ENCODE measurements around the gene OSCP1.
A peak's percentile ranks its signal among the peaks of the same experiment; 100 is the strongest.
"Not testable (repeated sequence)": the region's sequence is repeated elsewhere in the genome, so short reads cannot be mapped to it uniquely, and the experiment has no call there.

Gene OSCP1

GRCh38 chr1:36450270-36450918, at the start of gene OSCP1:
Gene OSCP1 (minus strand): TSS chr1:36450451. CDS start chr1:36450369, 82 bp downstream.
- DNase-seq, result peak; percentile 93 to 97

- no peak for DNase-seq
These were observed 47.0 kb upstream of the OSCP1 start for GRCh38 chr1:36497207-36497606.

GRCh38 chr1:36494971-36495370, 44.7 kb upstream of the OSCP1 start:
- no peak for DNase-seq

GRCh38 chr1:36493524-36493923, 43.3 kb upstream of the OSCP1 start:
- no peak for DNase-seq

GRCh38 chr1:36492491-36492890, 42.2 kb upstream of the OSCP1 start:
- DNase-seq, result no peak

- DNase-seq, result not testable (repeated sequence)
These were observed 39.2 kb upstream of the OSCP1 start for GRCh38 chr1:36489258-36490051.

- no peak for DNase-seq
These were observed 37.7 kb upstream of the OSCP1 start for GRCh38 chr1:36487906-36488305.

- DNase-seq, result not testable (repeated sequence)
These were observed 37.1 kb upstream of the OSCP1 start for GRCh38 chr1:36487336-36487725.

- no peak for DNase-seq
These were observed 36.4 kb upstream of the OSCP1 start for GRCh38 chr1:36486439-36487335.

- DNase-seq, result no peak
These were observed 35.8 kb upstream of the OSCP1 start for GRCh38 chr1:36486093-36486438.

- DNase-seq, result no peak
These were observed 33.8 kb upstream of the OSCP1 start for GRCh38 chr1:36484099-36484498.

- DNase-seq, result no peak
These were observed 32.6 kb upstream of the OSCP1 start, which contains the start of gene CSF3R for GRCh38 chr1:36482724-36483388. Gene CSF3R (minus strand): TSS chr1:36482913. CDS start chr1:36479496, 3,417 bp downstream.

GRCh38 chr1:36481771-36482723, 31.8 kb upstream of the OSCP1 start:
- no peak for DNase-seq

GRCh38 chr1:36481091-36481490, 30.8 kb upstream of the OSCP1 start:
- no peak for DNase-seq

- no peak for DNase-seq
These were observed 29.9 kb upstream of the OSCP1 start for GRCh38 chr1:36480161-36480560.

- DNase-seq, result no peak
These were observed 29.3 kb upstream of the OSCP1 start for GRCh38 chr1:36479505-36480051.

- DNase-seq, result not testable (repeated sequence)
These were observed 27.4 kb upstream of the OSCP1 start for GRCh38 chr1:36477615-36478014.

- no peak for DNase-seq
These were observed 26.7 kb upstream of the OSCP1 start for GRCh38 chr1:36476945-36477344.

GRCh38 chr1:36475910-36476604, 25.8 kb upstream of the OSCP1 start:
- DNase-seq, result no peak

- no peak for DNase-seq
These were observed 25.1 kb upstream of the OSCP1 start for GRCh38 chr1:36475341-36475740.

- no peak for DNase-seq
These were observed 22.4 kb upstream of the OSCP1 start for GRCh38 chr1:36472656-36473055.

Measured in NCI-H446 (cell line).